HG02943 (cell line): Measurements from ENCODE around the gene ZNF396.

Source experiments
- ATAC-seq: cut with Tn5 transposase; IDR thresholded peaks from one replicate; pipeline ENCODE4 v1.9.1; 2021; ENCODE audit warnings: mild to moderate bottlenecking, low read depth, moderate library complexity; ENCODE audit not compliant: unreplicated experiment

The ZNF396 gene

GRCh38 chr18:35343488-35343935 lies 33.6 kb downstream of the ZNF396 start:
- ATAC-seq: no peak

GRCh38 chr18:35337286-35337685 lies 39.9 kb downstream of the ZNF396 start:
- no peak for ATAC-seq

DNA sequence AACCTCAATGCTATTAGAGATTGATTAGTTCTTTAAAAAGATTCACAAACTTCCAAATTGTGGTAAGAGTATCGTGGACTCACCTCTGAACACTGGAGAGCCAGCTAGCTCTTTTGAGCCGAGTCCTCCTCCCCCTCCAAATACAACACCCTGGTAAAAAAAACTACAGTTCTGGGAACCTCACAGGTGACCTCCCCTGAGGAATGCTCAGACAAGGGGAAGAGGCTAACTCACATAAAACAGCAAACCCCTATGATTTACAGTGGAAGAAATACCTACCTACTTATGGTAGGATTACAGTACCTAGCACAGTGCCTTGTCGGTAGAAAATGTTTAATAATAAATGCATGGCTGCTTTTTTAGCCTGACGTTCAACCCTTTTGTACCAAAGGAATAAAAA lies 41.3 kb downstream of the ZNF396 start:
- no peak for ATAC-seq

- no peak for ATAC-seq
Measured at GRCh38 chr18:35334821-35335220, 42.3 kb downstream of the ZNF396 start.

DNA sequence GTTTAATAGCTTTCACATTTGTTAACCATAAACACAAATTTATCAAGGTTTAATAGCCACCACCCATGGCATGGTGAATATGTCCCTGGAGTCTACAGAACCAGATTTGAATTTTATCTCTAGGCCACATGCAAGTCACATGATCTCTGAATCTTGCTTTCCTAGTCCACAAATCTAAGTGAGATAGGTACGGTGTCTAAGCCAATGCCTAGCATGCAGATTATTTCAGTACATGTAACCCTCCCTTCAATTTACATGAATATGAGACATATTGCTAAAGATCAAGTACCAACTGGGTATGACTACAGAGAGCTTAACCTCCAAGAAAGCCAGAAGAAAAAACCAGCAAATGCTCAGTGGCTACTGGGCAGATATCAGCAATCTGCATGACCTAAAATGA lies 42.9 kb downstream of the ZNF396 start:
- ATAC-seq: no peak

GRCh38 chr18:35331367-35332087 lies 45.6 kb downstream of the ZNF396 start:
- ATAC-seq: no peak

GRCh38 chr18:35328868-35329267 lies 48.3 kb downstream of the ZNF396 start:
- ATAC-seq: no peak

- no peak for ATAC-seq
Measured at GRCh38 chr18:35326695-35327387, 50.3 kb downstream of the ZNF396 start.

GRCh38 chr18:35324926-35325655 lies 52.0 kb downstream of the ZNF396 start:
- no peak for ATAC-seq

- no peak for ATAC-seq
Measured at GRCh38 chr18:35322486-35323458, 54.4 kb downstream of the ZNF396 start.
